Liver (tissue), 9 donors: ENCODE results near the gene AQP6. TPM values are rescaled to one million over a fixed set of nuclear protein-coding genes. Genes with fewer than 3 reads are reported as not detected.

ENCODE experiments used
- DNase-seq: peaks from one replicate; pipeline ENCODE4 v3.0.0-alpha.2; 2017; ENCODE audit warnings: low spot score
- H3K27ac ChIP-seq, 2 donors: one replicate each; pipeline ENCODE4 v1.7.0; 2013; ENCODE audit warnings: inconsistent platforms in 2 of 2, low read length in 2 of 2, control low read depth in 1 of 2, low read depth in 1 of 2, mild to moderate bottlenecking in 1 of 2
- H3K27me3 ChIP-seq, 4 donors: one replicate each; pipeline versions ENCODE4 v1.6.1 to v1.7.0; 2013; ENCODE audit warnings: low read length in 3 of 4, inconsistent platforms in 1 of 4, mild to moderate bottlenecking in 1 of 4, moderate library complexity in 1 of 4; ENCODE audit not compliant: control insufficient read depth in 4 of 4, insufficient read depth in 4 of 4
- H3K36me3 ChIP-seq, 4 donors: one replicate each; pipeline versions ENCODE4 v1.6.1 to v1.7.0; 2013; ENCODE audit warnings: low read length in 3 of 4, mild to moderate bottlenecking in 3 of 4, low read depth in 1 of 4, moderate library complexity in 1 of 4; ENCODE audit not compliant: control insufficient read depth in 4 of 4, insufficient read depth in 3 of 4
- H3K4me1 ChIP-seq, 4 donors: one replicate each; pipeline versions ENCODE4 v1.6.1 to v1.7.0; 2013; ENCODE audit warnings: low read length in 3 of 4, mild to moderate bottlenecking in 3 of 4, moderate library complexity in 1 of 4; ENCODE audit not compliant: control insufficient read depth in 4 of 4, insufficient read depth in 4 of 4
- H3K4me3 ChIP-seq, 3 donors: one replicate each; pipeline versions ENCODE4 v1.6.1 to v1.7.0; 2013; ENCODE audit warnings: low read length in 3 of 3, control low read depth in 1 of 3, low read depth in 1 of 3, mild to moderate bottlenecking in 1 of 3
- H3K9ac ChIP-seq, 2 donors: one replicate each; pipeline ENCODE4 v1.7.0; 2013; ENCODE audit warnings: low read length in 2 of 2, mild to moderate bottlenecking in 2 of 2, moderate library complexity in 2 of 2, control low read depth in 1 of 2, low read depth in 1 of 2
- H3K9me3 ChIP-seq, 4 donors: one replicate each; pipeline versions ENCODE4 v1.6.1 to v1.7.0; 2013; ENCODE audit warnings: low read length in 3 of 4; ENCODE audit not compliant: control insufficient read depth in 4 of 4
- ATF3 ChIP-seq: IDR thresholded peaks from 2 replicates; pipeline ENCODE4 v1.6.1; 2016; ENCODE audit warnings: antibody characterized with exemption
- EGR1 ChIP-seq, 2 donors: IDR thresholded peaks; 2 replicates each; pipeline ENCODE4 v1.6.1; 2016 to 2018; ENCODE audit warnings: antibody characterized with exemption in 2 of 2, low read depth in 2 of 2
- FOXA1 ChIP-seq: IDR thresholded peaks from 2 replicates; pipeline ENCODE4 v1.6.1; 2016; ENCODE audit warnings: antibody characterized with exemption
- FOXA2 ChIP-seq: IDR thresholded peaks from 2 replicates; pipeline ENCODE4 v1.6.1; 2016; ENCODE audit warnings: antibody characterized with exemption
- GABPA ChIP-seq, 2 donors: IDR thresholded peaks in 1 of 2; conservative IDR thresholded peaks in 1 of 2; 2 replicates each; pipeline ENCODE4 v1.6.1; 2016; ENCODE audit warnings: antibody characterized with exemption in 2 of 2, mild to moderate bottlenecking in 1 of 2, moderate library complexity in 1 of 2
- HNF4A ChIP-seq, 2 donors: conservative IDR thresholded peaks; 2 replicates each; pipeline ENCODE4 v1.6.1; 2016; ENCODE audit warnings: antibody characterized with exemption in 2 of 2, mild to moderate bottlenecking in 2 of 2
- HNF4G ChIP-seq: IDR thresholded peaks from 2 replicates; pipeline ENCODE4 v1.6.1; 2016; ENCODE audit warnings: antibody characterized with exemption
- JUND ChIP-seq, 2 donors: IDR thresholded peaks; 2 replicates each; pipeline ENCODE4 v1.6.1; 2016; ENCODE audit warnings: antibody characterized with exemption in 2 of 2
- MAX ChIP-seq: IDR thresholded peaks from 2 replicates; pipeline ENCODE4 v1.6.1; 2016; ENCODE audit warnings: antibody characterized with exemption
- NR2F2 ChIP-seq: IDR thresholded peaks from 2 replicates; pipeline ENCODE4 v1.6.1; 2016; ENCODE audit warnings: antibody characterized with exemption
- RAD21 ChIP-seq, 2 donors: IDR thresholded peaks; 2 replicates each; pipeline ENCODE4 v1.6.1; 2016; ENCODE audit warnings: antibody characterized with exemption in 2 of 2, mild to moderate bottlenecking in 2 of 2
- REST ChIP-seq: IDR thresholded peaks from 2 replicates; pipeline ENCODE4 v1.6.1; 2016; ENCODE audit warnings: antibody characterized with exemption, mild to moderate bottlenecking
- RXRA ChIP-seq, 2 donors: IDR thresholded peaks; 2 replicates each; pipeline ENCODE4 v1.6.1; 2017 to 2018; ENCODE audit warnings: antibody characterized with exemption in 2 of 2, mild to moderate bottlenecking in 1 of 2
- SP1 ChIP-seq: IDR thresholded peaks from 2 replicates; pipeline ENCODE4 v1.6.1; 2018; ENCODE audit warnings: antibody characterized with exemption, mild to moderate bottlenecking
- TAF1 ChIP-seq: conservative IDR thresholded peaks from 2 replicates; pipeline ENCODE4 v1.6.1; 2016; ENCODE audit warnings: antibody characterized with exemption, mild to moderate bottlenecking
- YY1 ChIP-seq: IDR thresholded peaks from 2 replicates; pipeline ENCODE4 v1.6.1; 2016; ENCODE audit warnings: antibody characterized with exemption, mild to moderate bottlenecking
- ZBTB33 ChIP-seq: IDR thresholded peaks from 2 replicates; pipeline ENCODE4 v1.6.1; 2016; ENCODE audit warnings: antibody characterized with exemption
- WGBS: extraction: QIAGEN DNeasy Blood & Tissue Kit; methylation state at CpG from one replicate; pipeline ENCODE4 v1.1.7; 2013; 5-methylcytosine and 5-hydroxymethylcytosine counted together
- polyA plus RNA-seq, 2 donors: library from polyadenylated mRNA; stranded (reverse) in 1 of 2; unstranded in 1 of 2; fragments of 200-250 nt in 1 of 2; fragments of >200 nt in 1 of 2; fragmentation: Nextera tagmentation in 1 of 2; extraction: Ambion mirVana in 1 of 2; gene quantifications; one replicate each; pipeline versions ENCODE4 v1.2.1 to v1.2.3, GENCODE V29; 2013 to 2015
- total RNA-seq, 2 donors: library from RNA; depleted of rRNA; stranded (reverse); fragments of >200 nt; gene quantifications; one replicate each; pipeline ENCODE4 v1.2.3, GENCODE V29; 2014
- donor health status: healthy.
- donor health status: healthy.
- donor health status: healthy.
- donor health status: healthy.
- donor health status: healthy.

The AQP6 gene
- total and polyA plus RNA-seq, 4 donors, result 0.05 to 0.11 TPM; not detected in 2

GRCh38 chr12:49961993-49962764 lies 10.6 kb upstream of the AQP6 start:
- H3K27me3 ChIP-seq, result peaks cover 0 to 5% (median 1%) of the 10 kb centered on the region in 4 donors

GRCh38 chr12:49962861-49963765 lies 9.6 kb upstream of the AQP6 start:
- no peak overlapping the region for H3K4me3 ChIP-seq
- no peaks in the 10 kb centered on the region for H3K36me3 ChIP-seq
- DNase-seq, result no peak
- no peak overlapping the region for H3K9ac ChIP-seq
- H3K27me3 ChIP-seq, result peaks cover 0 to 5% (median 1%) of the 10 kb centered on the region in 4 donors
- H3K27ac ChIP-seq, result peak overlapping the region in 1 of 2 donors; percentile 6
- peaks cover 12 to 31% (median 22%) of the 10 kb centered on the region in 4 donors for H3K4me1 ChIP-seq
- H3K9me3 ChIP-seq, result no peaks in the 10 kb centered on the region
- WGBS, result 57% methylated on average over 21 of the region's 21 CpGs
- peak; percentile 29 for TF ChIP-seq HNF4G
- peak; percentile 90 for TF ChIP-seq YY1
- TF ChIP-seq GABPA (IDR thresholded peaks at IDR 0.05 in 1 of 2, conservative IDR thresholded peaks at IDR 0.05 in 1 of 2), result peak in 1 of 2 donors; percentile 56
- no peak for TF ChIP-seq EGR1 (IDR thresholded peaks at IDR 0.05; ENCODE audit: low read depth in 2 of 2)
- TF ChIP-seq HNF4A (conservative IDR thresholded peaks at IDR 0.05), result peak; percentile 81 to 88
- TF ChIP-seq FOXA2, result peak; percentile 63
- TF ChIP-seq JUND (IDR thresholded peaks at IDR 0.05), result peak in 1 of 2 donors; percentile 69
- TF ChIP-seq MAX, result peak; percentile 81
- TF ChIP-seq RAD21 (IDR thresholded peaks at IDR 0.05), result peak in 1 of 2 donors; percentile 43
- no peak for TF ChIP-seq NR2F2
- peak; percentile 66 to 86 for TF ChIP-seq RXRA (IDR thresholded peaks at IDR 0.05)
- TF ChIP-seq FOXA1, result peak; percentile 45
- no peak for TF ChIP-seq ATF3
- peak; percentile 41 for TF ChIP-seq REST
- TF ChIP-seq ZBTB33, result no peak
- no peak for TF ChIP-seq TAF1
- TF ChIP-seq SP1, result peak; percentile 93

More at GRCh38 chr12:49961993-49962764, 10.6 kb upstream of the AQP6 start:
- H3K4me3 ChIP-seq, result peak overlapping the region in 1 of 3 donors; percentile 18
- no peak overlapping the region for H3K27ac ChIP-seq
- H3K36me3 ChIP-seq, result no peaks in the 10 kb centered on the region
- no peaks in the 10 kb centered on the region for H3K9me3 ChIP-seq
- H3K4me1 ChIP-seq, result peaks cover 6 to 22% (median 16%) of the 10 kb centered on the region in 4 donors
- no peak overlapping the region for H3K9ac ChIP-seq
- TF ChIP-seq MAX (no peak), RAD21 (IDR thresholded peaks at IDR 0.05) (no peak), HNF4A (conservative IDR thresholded peaks at IDR 0.05) (no peak), FOXA1 (no peak), ZBTB33 (no peak), JUND (IDR thresholded peaks at IDR 0.05) (no peak)
- no peak for DNase-seq
- 75% methylated on average over 37 of the region's 37 CpGs for WGBS
